ENCODE data around the gene FER. TPM values are rescaled to one million over a fixed set of nuclear protein-coding genes. Genes with fewer than 3 reads are reported as not detected.

Gene FER
- total RNA-seq, 1 donor from 2014 or later = 35.3 TPM

- Histone ChIP-seq H3K9me3 (peaks cover 14% of the 10 kb centered on the region), H3K4me3 (no peak overlapping the region), H3K27me3 (ENCODE audit: low read depth) (no peaks in the 10 kb centered on the region), H3K27ac (no peak overlapping the region), H3K36me3 (no peaks in the 10 kb centered on the region), H3K4me1 (no peaks in the 10 kb centered on the region)
- intact Hi-C loops (cut with DNase I) = no loop called here
- no peak for TF ChIP-seq CTCF (IDR thresholded peaks at IDR 0.05)
- ATAC-seq (no peak), DNase-seq (no peak)
Observed at GRCh38 chr5:109234381-109234780, 486.7 kb downstream of the FER start.

GRCh38 chr5:109239456-109239855, 491.8 kb downstream of the FER start:
- ATAC-seq = no peak
- no peak for TF ChIP-seq CTCF (IDR thresholded peaks at IDR 0.05)

GRCh38 chr5:109242518-109242917, 494.8 kb downstream of the FER start:
- H3K27me3 ChIP-seq (ENCODE audit: low read depth) = no peaks in the 10 kb centered on the region
- no peaks in the 10 kb centered on the region for H3K36me3 ChIP-seq
- intact Hi-C loops (cut with DNase I) = no loop called here
- ATAC-seq (no peak), DNase-seq (no peak)
- H3K9me3 ChIP-seq = peaks cover 8% of the 10 kb centered on the region
- H3K27ac ChIP-seq = no peak overlapping the region
- TF ChIP-seq CTCF (IDR thresholded peaks at IDR 0.05) = no peak
- H3K4me1 ChIP-seq = no peaks in the 10 kb centered on the region
- no peak overlapping the region for H3K4me3 ChIP-seq

More at GRCh38 chr5:109239456-109239855, 491.8 kb downstream of the FER start:
- H3K9me3 ChIP-seq = peaks cover 14% of the 10 kb centered on the region
- H3K36me3 ChIP-seq = no peaks in the 10 kb centered on the region
- H3K27ac ChIP-seq = no peak overlapping the region
- DNase-seq = no peak
- H3K4me3 ChIP-seq = no peak overlapping the region
- no peaks in the 10 kb centered on the region for H3K4me1 ChIP-seq
- intact Hi-C loops (cut with DNase I) = no loop called here
- no peaks in the 10 kb centered on the region for H3K27me3 ChIP-seq (ENCODE audit: low read depth)

- H3K9me3 ChIP-seq = peaks cover 8% of the 10 kb centered on the region
- intact Hi-C loops (cut with DNase I) = no loop called here
- no peaks in the 10 kb centered on the region for H3K4me1 ChIP-seq
- H3K36me3 ChIP-seq = no peaks in the 10 kb centered on the region
- DNase-seq (no peak), ATAC-seq (no peak)
- H3K27ac ChIP-seq = no peak overlapping the region
- H3K4me3 ChIP-seq = no peak overlapping the region
- H3K27me3 ChIP-seq (ENCODE audit: low read depth) = no peaks in the 10 kb centered on the region
- TF ChIP-seq CTCF (IDR thresholded peaks at IDR 0.05) = no peak
Observed at GRCh38 chr5:109246395-109246794, 498.7 kb downstream of the FER start.

All from lower lobe of right lung (tissue), 2 donors.